Calu3 (cell line): Measurements from ENCODE around the gene RANBP1. TPM values are rescaled to one million over a fixed set of nuclear protein-coding genes. Genes with fewer than 3 reads are reported as not detected.

Experiments used
- BruUV-seq: library from RNA; stranded (reverse); fragments of 400-500 nt; replicated peaks from 2 replicates; lab custom pipeline; 2021; lab: Mats Ljungman, UMichigan
- CTCF ChIA-PET: fragments of 300-600 bp; sonication (Branson Sonifier 250); formaldehyde crosslinking; loops from one replicate; lab custom pipeline; 2022; ENCODE audit warnings: antibody characterized with exemption; lab: Charles Lee
- DNase-seq: peaks from one replicate; pipeline ENCODE4 v3.0.0; 2022
- H3K27ac Mint-ChIP-seq: one replicate; pipeline ENCODE4 v1.8.0; 2022; ENCODE audit warnings: mixed read lengths; ENCODE audit not compliant: unreplicated experiment
- H3K27me3 Mint-ChIP-seq: one replicate; pipeline ENCODE4 v1.8.0; 2022; ENCODE audit warnings: mixed read lengths; ENCODE audit not compliant: unreplicated experiment
- H3K36me3 Mint-ChIP-seq: one replicate; pipeline ENCODE4 v1.8.0; 2022; ENCODE audit warnings: mild to moderate bottlenecking, moderate library complexity, mixed read lengths; ENCODE audit not compliant: insufficient read depth, unreplicated experiment
- H3K4me1 Mint-ChIP-seq: one replicate; pipeline ENCODE4 v1.8.0; 2022; ENCODE audit warnings: mild to moderate bottlenecking, low read depth, mixed read lengths; ENCODE audit not compliant: unreplicated experiment
- H3K4me3 Mint-ChIP-seq: one replicate; pipeline ENCODE4 v1.8.0; 2022; ENCODE audit warnings: mild to moderate bottlenecking, low read depth, moderate library complexity, mixed read lengths; ENCODE audit not compliant: unreplicated experiment
- H3K9me3 Mint-ChIP-seq: one replicate; pipeline ENCODE4 v1.8.0; 2022; ENCODE audit warnings: low read depth, mixed read lengths; ENCODE audit not compliant: unreplicated experiment
- CTCF ChIP-seq: fragments of 200-600 bp; IDR thresholded peaks from one replicate; pipeline ENCODE4 v1.8.0; 2022; ENCODE audit warnings: antibody characterized with exemption; ENCODE audit not compliant: unreplicated experiment
- intact Hi-C: fragments of 100-400 bp; cut with micrococcal nuclease; formaldehyde crosslinking; loops from one replicate; pipeline ENCODE4 v1.10.0; 2022; ENCODE audit not compliant: unreplicated experiment
- total RNA-seq: library from RNA; stranded (reverse); gene quantifications from 2 replicates; pipeline ENCODE4 v1.2.3, GENCODE V29; 2022

The RANBP1 gene
- total RNA-seq, 1 experiment from 2014 or later: 208 TPM

GRCh38 chr22:20118300-20119020, 2.6 kb downstream of the RANBP1 start:
- Mint-ChIP-seq H3K27me3 (no peaks in the 10 kb centered on the region), H3K4me3 (peak overlapping the region; percentile 95), H3K27ac (peak overlapping the region; percentile 39), H3K36me3 (peaks cover 89% of the 10 kb centered on the region), H3K9me3 (no peaks in the 10 kb centered on the region), H3K4me1 (no peaks in the 10 kb centered on the region)
- TF ChIP-seq CTCF: no peak
- intact Hi-C loops: no loop called here
- BruUV-seq: TSS peak; percentile 60
- DNase-seq: no peak
- CTCF ChIA-PET: no interaction called here

- H3K27me3 Mint-ChIP-seq: no peaks in the 10 kb centered on the region
- H3K9me3 Mint-ChIP-seq: no peaks in the 10 kb centered on the region
- CTCF ChIA-PET: no interaction called here
- H3K4me3 Mint-ChIP-seq: no peak overlapping the region
- intact Hi-C loops: no loop called here
- DNase-seq: no peak
- H3K27ac Mint-ChIP-seq: no peak overlapping the region
- BruUV-seq: no TSS peak
- TF ChIP-seq CTCF: no peak
- peaks cover 66% of the 10 kb centered on the region for H3K36me3 Mint-ChIP-seq
- H3K4me1 Mint-ChIP-seq: no peaks in the 10 kb centered on the region
Observed at GRCh38 chr22:20121856-20122415, 6.0 kb downstream of the RANBP1 start.

- BruUV-seq: no TSS peak
- Mint-ChIP-seq H3K9me3 (no peaks in the 10 kb centered on the region), H3K4me1 (no peaks in the 10 kb centered on the region), H3K27me3 (no peaks in the 10 kb centered on the region), H3K27ac (no peak overlapping the region), H3K4me3 (no peak overlapping the region), H3K36me3 (peaks cover 64% of the 10 kb centered on the region)
- intact Hi-C loops: no loop called here
- no peak for DNase-seq
- TF ChIP-seq CTCF: no peak
- CTCF ChIA-PET: no interaction called here
Observed at GRCh38 chr22:20123366-20124082, 7.6 kb downstream of the RANBP1 start.

- peaks cover 65% of the 10 kb centered on the region for H3K36me3 Mint-ChIP-seq
- no peak for TF ChIP-seq CTCF
- no TSS peak for BruUV-seq
- no peaks in the 10 kb centered on the region for H3K4me1 Mint-ChIP-seq
- H3K27me3 Mint-ChIP-seq: no peaks in the 10 kb centered on the region
- H3K4me3 Mint-ChIP-seq: no peak overlapping the region
- DNase-seq: no peak
- CTCF ChIA-PET: no interaction called here
- no peaks in the 10 kb centered on the region for H3K9me3 Mint-ChIP-seq
- intact Hi-C loops: no loop called here
- no peak overlapping the region for H3K27ac Mint-ChIP-seq
Observed at GRCh38 chr22:20124083-20124787, 8.3 kb downstream of the RANBP1 start.
